ENCODE measurements around the gene SOHLH1. TPM values are rescaled to one million over a fixed set of nuclear protein-coding genes. Genes with fewer than 3 reads are reported as not detected.

SOHLH1 gene
- total and polyA plus RNA-seq, 2 of the 4 experiments (the other 2 are of a cell fraction) = not detected

DNA sequence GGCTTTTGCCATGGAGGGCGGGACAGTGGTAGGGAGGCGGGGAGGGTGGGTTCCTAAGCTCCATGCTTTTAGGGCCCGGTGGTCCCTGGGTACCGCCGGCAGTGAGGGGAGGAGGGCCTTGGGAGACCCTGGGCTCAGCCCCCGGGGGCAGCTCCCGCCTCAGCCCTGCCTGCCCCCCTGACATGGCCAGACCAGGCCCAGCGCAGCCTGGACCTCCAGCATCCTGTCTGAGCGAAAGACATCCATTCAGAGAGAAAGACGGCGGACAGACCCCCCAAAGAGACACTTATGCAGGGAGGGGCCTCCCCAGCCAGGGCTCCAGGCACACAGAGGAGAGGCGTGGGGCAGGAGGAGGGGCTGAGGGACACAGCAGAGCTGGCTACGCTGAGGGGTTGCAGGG lies 48.0 kb upstream of the SOHLH1 start:
- H3K14ac ChIP-seq (replicated peaks; ENCODE audit: low read depth, low read length) = no peak overlapping the region
- no peak for DNase-seq
- dilution Hi-C loops (cut with HindIII; ENCODE audit: low sequenced_read_pairs, unreplicated experiment) (no loop called here), intact Hi-C loops (cut with micrococcal nuclease) (no loop called here), in situ Hi-C loops (cut with MboI; ENCODE audit: low sequenced_read_pairs) (no loop called here)
- no peak overlapping the region for H2BK5ac ChIP-seq (ENCODE audit: low read depth, low read length, poor library complexity, severe bottlenecking)
- H3K36me3 ChIP-seq (ENCODE audit: control insufficient read depth, insufficient read depth, low read length) = no peaks in the 10 kb centered on the region
- POLR2A ChIA-PET (ENCODE audit: unreplicated experiment) = no interaction called here
- TF ChIP-seq BHLHE40 (IDR thresholded peaks at IDR 0.05; ENCODE audit: low read depth, low read length) (no peak), RFX5 (IDR thresholded peaks at IDR 0.05; ENCODE audit: low read depth, low read length) (no peak), NFE2L2 (IDR thresholded peaks at IDR 0.05; ENCODE audit: low read depth, low read length) (no peak), MXI1 (IDR thresholded peaks at IDR 0.05; ENCODE audit: borderline replicate concordance, low read depth, low read length) (no peak), RCOR1 (IDR thresholded peaks at IDR 0.05; ENCODE audit: insufficient replicate concordance, low read length) (no peak), FOS (IDR thresholded peaks at IDR 0.05; ENCODE audit: low read depth, low read length) (no peak), RAD21 (IDR thresholded peaks at IDR 0.05; ENCODE audit: low read length) (no peak), USF2 (IDR thresholded peaks at IDR 0.05; ENCODE audit: low read depth, low read length) (no peak), CEBPB (IDR thresholded peaks at IDR 0.05; ENCODE audit: low read depth, low read length) (no peak), POLR2A (IDR thresholded peaks at IDR 0.05; ENCODE audit: low read depth, low read length) (no peak), MAFK (IDR thresholded peaks at IDR 0.05; ENCODE audit: low read depth, low read length) (no peak), MAZ (IDR thresholded peaks at IDR 0.05; ENCODE audit: borderline replicate concordance, low read depth, low read length) (no peak), CHD1 (IDR thresholded peaks at IDR 0.05; ENCODE audit: low read depth, low read length) (no peak), SMC3 (IDR thresholded peaks at IDR 0.05; ENCODE audit: low read depth, low read length) (no peak)
- TF ChIP-seq, protein P1, sequence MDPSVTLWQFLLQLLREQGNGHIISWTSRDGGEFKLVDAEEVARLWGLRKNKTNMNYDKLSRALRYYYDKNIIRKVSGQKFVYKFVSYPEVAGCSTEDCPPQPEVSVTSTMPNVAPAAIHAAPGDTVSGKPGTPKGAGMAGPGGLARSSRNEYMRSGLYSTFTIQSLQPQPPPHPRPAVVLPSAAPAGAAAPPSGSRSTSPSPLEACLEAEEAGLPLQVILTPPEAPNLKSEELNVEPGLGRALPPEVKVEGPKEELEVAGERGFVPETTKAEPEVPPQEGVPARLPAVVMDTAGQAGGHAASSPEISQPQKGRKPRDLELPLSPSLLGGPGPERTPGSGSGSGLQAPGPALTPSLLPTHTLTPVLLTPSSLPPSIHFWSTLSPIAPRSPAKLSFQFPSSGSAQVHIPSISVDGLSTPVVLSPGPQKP (IDR thresholded peaks at IDR 0.05; ENCODE audit: borderline replicate concordance, low read depth, low read length) = no peak
- TF ChIP-seq, protein P2, sequence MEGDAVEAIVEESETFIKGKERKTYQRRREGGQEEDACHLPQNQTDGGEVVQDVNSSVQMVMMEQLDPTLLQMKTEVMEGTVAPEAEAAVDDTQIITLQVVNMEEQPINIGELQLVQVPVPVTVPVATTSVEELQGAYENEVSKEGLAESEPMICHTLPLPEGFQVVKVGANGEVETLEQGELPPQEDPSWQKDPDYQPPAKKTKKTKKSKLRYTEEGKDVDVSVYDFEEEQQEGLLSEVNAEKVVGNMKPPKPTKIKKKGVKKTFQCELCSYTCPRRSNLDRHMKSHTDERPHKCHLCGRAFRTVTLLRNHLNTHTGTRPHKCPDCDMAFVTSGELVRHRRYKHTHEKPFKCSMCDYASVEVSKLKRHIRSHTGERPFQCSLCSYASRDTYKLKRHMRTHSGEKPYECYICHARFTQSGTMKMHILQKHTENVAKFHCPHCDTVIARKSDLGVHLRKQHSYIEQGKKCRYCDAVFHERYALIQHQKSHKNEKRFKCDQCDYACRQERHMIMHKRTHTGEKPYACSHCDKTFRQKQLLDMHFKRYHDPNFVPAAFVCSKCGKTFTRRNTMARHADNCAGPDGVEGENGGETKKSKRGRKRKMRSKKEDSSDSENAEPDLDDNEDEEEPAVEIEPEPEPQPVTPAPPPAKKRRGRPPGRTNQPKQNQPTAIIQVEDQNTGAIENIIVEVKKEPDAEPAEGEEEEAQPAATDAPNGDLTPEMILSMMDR (conservative IDR thresholded peaks at IDR 0.05; ENCODE audit: low read depth, low read length) = no peak
- no peak overlapping the region for H2AFZ ChIP-seq (replicated peaks; ENCODE audit: low read length, poor library complexity)
- no peaks in the 10 kb centered on the region for H3K79me1 ChIP-seq (ENCODE audit: low read depth in 1 of 2, low read length in 2 of 2)
- BruUV-seq (replicated peaks) = no TSS peak
- H4K91ac ChIP-seq (ENCODE audit: insufficient read depth, low read depth, low read length) = no peak overlapping the region
- CTCF ChIA-PET = no interaction called here
- no peak overlapping the region for H4K5ac ChIP-seq (ENCODE audit: low read depth, low read length)
- H3K18ac ChIP-seq (ENCODE audit: low read depth, low read length) = no peak overlapping the region
- no peaks in the 10 kb centered on the region for H3K9me3 ChIP-seq (ENCODE audit: control insufficient read depth, insufficient read depth, low read length)
- WGBS, 2 experiments (ENCODE audit: extremely low coverage in 2 of 2, insufficient read length in 1 of 2) = 51% methylated on average over 5 of the region's 13 CpGs; no CpG with 5 or more reads in 1 of the 2 experiments
- H3K4ac ChIP-seq (ENCODE audit: low read depth, low read length) = no peak overlapping the region
- no peak overlapping the region for H3K9ac ChIP-seq (ENCODE audit: low read depth, low read length)
- H3K9me1 ChIP-seq (ENCODE audit: insufficient read depth, low read length) = no peaks in the 10 kb centered on the region
- H2BK20ac ChIP-seq (ENCODE audit: low read depth, low read length) = no peak overlapping the region
- no peak overlapping the region for H2BK120ac ChIP-seq (ENCODE audit: low read depth, low read length)
- peaks cover 2% of the 10 kb centered on the region; the same call in 1 of the 2 replicates for H3K27me3 ChIP-seq (ENCODE audit: control insufficient read depth, insufficient read depth, low read length)
- H4K20me1 ChIP-seq (ENCODE audit: insufficient read depth, low read length) = no peaks in the 10 kb centered on the region
- H3K56ac ChIP-seq (ENCODE audit: extremely low read depth, insufficient read depth, low read length) = no peak overlapping the region
- H2BK15ac ChIP-seq (ENCODE audit: low read depth, low read length) = no peak overlapping the region
- H3K23ac ChIP-seq (ENCODE audit: low read depth, low read length) = no peak overlapping the region
- no peaks in the 10 kb centered on the region for H3K4me1 ChIP-seq (ENCODE audit: control insufficient read depth, insufficient read depth, low read length)
- H4K8ac ChIP-seq (ENCODE audit: low read depth in 2 of 2, low read length in 2 of 2) = no peak overlapping the region
- H3K4me2 ChIP-seq (ENCODE audit: low read depth, low read length) = no peak overlapping the region
- H2AK9ac ChIP-seq (replicated peaks; ENCODE audit: low read depth, low read length, poor library complexity) = no peak overlapping the region
- H2AK5ac ChIP-seq (ENCODE audit: low read depth, low read length) = no peak overlapping the region
- ATAC-seq (ENCODE audit: low read depth) = no peak
- no peak overlapping the region for H3K4me3 ChIP-seq (ENCODE audit: insufficient read depth, low read depth, low read length)
- no peak overlapping the region for H3K27ac ChIP-seq (ENCODE audit: insufficient read depth, low read length)
